Vagina (tissue), 2 donors: ENCODE measurements around the gene YTHDF2.

Experiments used
- POLR2AphosphoS5 ChIP-seq, 2 donors: sonication (generic); formaldehyde crosslinking; IDR thresholded peaks; one replicate each; pipeline ENCODE4 v1.9.0; 2017; ENCODE audit warnings: antibody characterized with exemption in 2 of 2, mild to moderate bottlenecking in 2 of 2, low read depth in 1 of 2; ENCODE audit not compliant: insufficient read depth in 1 of 2
- TF ChIP-seq, protein P1 (sequence below), 3 experiments: fragments of 450-650 bp in 2 of 3; fragments of 200-600 bp in 1 of 3; sonication (generic) in 1 of 3; IDR thresholded peaks; one replicate each; pipeline ENCODE4 v1.5.1; 2017 to 2019; ENCODE audit warnings: antibody characterized with exemption in 3 of 3, mild to moderate bottlenecking in 2 of 3, moderate library complexity in 2 of 3

DNA sequence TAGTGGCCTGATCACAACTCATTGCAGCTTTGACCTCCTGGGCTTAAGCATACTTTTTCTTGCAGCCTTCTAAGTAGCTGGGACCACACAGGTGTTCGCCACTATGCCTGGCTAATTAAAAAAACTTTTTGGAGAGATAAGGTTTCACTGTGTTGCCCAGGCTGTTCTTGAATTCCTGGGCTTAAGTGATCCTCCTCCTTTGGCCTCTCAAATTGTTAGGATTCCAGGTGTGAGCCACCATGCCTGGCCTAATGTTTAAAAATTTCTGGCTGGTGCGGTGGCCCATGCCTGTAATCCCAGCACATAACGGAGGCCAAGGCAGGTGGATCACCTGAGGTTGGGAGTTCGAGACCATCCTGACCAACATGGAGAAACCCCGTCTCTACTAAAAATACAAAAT lies 24.4 kb downstream of the YTHDF2 start:
- TF ChIP-seq POLR2AphosphoS5 (IDR thresholded peaks at IDR 0.05; ENCODE audit: insufficient read depth in 1 of 2, low read depth in 1 of 2), result no peak
- TF ChIP-seq, protein P1, sequence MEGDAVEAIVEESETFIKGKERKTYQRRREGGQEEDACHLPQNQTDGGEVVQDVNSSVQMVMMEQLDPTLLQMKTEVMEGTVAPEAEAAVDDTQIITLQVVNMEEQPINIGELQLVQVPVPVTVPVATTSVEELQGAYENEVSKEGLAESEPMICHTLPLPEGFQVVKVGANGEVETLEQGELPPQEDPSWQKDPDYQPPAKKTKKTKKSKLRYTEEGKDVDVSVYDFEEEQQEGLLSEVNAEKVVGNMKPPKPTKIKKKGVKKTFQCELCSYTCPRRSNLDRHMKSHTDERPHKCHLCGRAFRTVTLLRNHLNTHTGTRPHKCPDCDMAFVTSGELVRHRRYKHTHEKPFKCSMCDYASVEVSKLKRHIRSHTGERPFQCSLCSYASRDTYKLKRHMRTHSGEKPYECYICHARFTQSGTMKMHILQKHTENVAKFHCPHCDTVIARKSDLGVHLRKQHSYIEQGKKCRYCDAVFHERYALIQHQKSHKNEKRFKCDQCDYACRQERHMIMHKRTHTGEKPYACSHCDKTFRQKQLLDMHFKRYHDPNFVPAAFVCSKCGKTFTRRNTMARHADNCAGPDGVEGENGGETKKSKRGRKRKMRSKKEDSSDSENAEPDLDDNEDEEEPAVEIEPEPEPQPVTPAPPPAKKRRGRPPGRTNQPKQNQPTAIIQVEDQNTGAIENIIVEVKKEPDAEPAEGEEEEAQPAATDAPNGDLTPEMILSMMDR (IDR thresholded peaks at IDR 0.05), result no peak
